ENCODE measurements around the gene RRBP1.

Gene RRBP1

DNA sequence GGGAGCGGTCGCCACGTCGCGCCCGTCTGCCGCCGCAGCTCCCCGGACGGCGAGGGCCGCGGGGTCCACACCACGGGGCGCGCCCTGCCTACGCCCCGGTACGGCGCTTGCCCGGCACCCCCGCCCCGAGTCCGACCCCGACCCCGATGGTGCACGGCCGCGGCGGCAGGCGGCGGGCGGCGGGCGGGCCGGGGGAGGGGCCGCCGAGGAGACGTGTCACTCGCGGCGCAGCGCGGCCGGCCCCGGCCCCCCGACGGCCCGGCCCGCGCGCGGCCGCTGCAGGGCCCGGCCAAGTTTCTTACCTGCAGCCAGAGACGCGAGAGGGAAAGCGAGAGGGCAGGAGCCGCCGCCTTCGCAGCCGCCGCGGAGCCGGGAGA lies 328 bp downstream of the RRBP1 start:
- Histone ChIP-seq H3K4me3 (ENCODE audit: low read depth, low read length) (peak overlapping the region; percentile 76), H3K27me3 (ENCODE audit: control insufficient read depth, insufficient read depth, low read length) (peaks cover 3% of the 10 kb centered on the region; the same call in 1 of the 2 replicates), H3K9me3 (ENCODE audit: control insufficient read depth, insufficient read depth, low read depth, low read length) (no peaks in the 10 kb centered on the region; the same call in 1 of the 2 replicates), H3K4me1 (ENCODE audit: control insufficient read depth, insufficient read depth, low read length) (peaks cover 30% of the 10 kb centered on the region), H3K9ac (ENCODE audit: low read length) (peak overlapping the region; percentile 84), H3K27ac (ENCODE audit: low read depth, low read length) (peak overlapping the region; percentile 27; the same call in 1 of the 2 replicates), H3K36me3 (ENCODE audit: control insufficient read depth, insufficient read depth, low read length) (peaks cover 26% of the 10 kb centered on the region)

DNA sequence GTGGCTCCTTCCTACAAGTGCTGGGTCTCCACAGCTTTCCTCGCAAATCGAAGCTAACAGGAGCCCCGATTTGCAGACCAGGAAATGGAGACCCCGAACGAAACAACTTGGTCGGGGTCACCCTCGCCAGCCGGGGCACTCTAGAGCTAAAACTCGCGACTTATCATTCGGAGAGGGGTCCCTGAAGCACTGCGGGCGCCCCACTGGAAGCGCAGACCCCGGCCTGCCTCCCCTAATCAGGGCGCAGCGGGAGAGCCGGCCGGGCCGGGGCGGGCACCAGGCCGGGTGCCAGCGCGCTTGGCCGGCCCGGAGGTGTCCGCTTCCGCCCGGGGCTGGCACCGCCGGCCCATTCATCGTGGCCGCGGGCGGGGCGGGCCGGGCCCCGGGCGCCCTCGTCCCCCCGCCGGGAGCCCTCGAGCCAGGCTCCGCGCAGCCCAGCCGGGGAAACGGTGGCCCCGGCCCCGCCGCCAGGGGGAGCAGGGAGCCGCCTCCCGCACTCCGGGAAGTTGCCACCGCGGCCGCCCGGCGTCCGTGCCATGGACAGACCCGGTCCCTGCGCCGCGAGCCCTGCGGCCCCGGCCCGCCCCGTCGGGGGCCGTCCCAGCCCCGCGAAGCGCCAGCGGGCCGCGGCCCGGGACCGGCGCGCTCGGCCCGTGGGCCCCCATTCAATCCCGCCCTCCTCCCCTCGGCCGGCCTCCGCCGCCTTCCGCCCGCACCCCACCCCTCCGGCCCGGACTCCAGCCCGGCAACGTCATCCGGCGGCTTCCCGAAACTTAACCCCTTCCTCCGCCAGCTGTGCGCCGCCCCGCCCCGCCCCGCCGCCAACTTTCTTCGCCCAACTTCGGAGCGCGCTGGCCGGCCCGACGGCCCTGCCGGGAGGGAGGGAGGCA lies 961 bp downstream of the RRBP1 start:
- Histone ChIP-seq H3K9ac (ENCODE audit: low read length) (peak overlapping the region; percentile 82), H3K9me3 (ENCODE audit: control insufficient read depth, insufficient read depth, low read depth, low read length) (no peaks in the 10 kb centered on the region; the same call in 1 of the 2 replicates), H3K4me1 (ENCODE audit: control insufficient read depth, insufficient read depth, low read length) (peaks cover 30% of the 10 kb centered on the region), H3K27me3 (ENCODE audit: control insufficient read depth, insufficient read depth, low read length) (peaks cover 3% of the 10 kb centered on the region; the same call in 1 of the 2 replicates), H3K4me3 (ENCODE audit: low read depth, low read length) (peak overlapping the region; percentile 76), H3K27ac (ENCODE audit: low read depth, low read length) (peak overlapping the region; percentile 68; the same call in 1 of the 2 replicates), H3K36me3 (ENCODE audit: control insufficient read depth, insufficient read depth, low read length) (peaks cover 31% of the 10 kb centered on the region)

DNA sequence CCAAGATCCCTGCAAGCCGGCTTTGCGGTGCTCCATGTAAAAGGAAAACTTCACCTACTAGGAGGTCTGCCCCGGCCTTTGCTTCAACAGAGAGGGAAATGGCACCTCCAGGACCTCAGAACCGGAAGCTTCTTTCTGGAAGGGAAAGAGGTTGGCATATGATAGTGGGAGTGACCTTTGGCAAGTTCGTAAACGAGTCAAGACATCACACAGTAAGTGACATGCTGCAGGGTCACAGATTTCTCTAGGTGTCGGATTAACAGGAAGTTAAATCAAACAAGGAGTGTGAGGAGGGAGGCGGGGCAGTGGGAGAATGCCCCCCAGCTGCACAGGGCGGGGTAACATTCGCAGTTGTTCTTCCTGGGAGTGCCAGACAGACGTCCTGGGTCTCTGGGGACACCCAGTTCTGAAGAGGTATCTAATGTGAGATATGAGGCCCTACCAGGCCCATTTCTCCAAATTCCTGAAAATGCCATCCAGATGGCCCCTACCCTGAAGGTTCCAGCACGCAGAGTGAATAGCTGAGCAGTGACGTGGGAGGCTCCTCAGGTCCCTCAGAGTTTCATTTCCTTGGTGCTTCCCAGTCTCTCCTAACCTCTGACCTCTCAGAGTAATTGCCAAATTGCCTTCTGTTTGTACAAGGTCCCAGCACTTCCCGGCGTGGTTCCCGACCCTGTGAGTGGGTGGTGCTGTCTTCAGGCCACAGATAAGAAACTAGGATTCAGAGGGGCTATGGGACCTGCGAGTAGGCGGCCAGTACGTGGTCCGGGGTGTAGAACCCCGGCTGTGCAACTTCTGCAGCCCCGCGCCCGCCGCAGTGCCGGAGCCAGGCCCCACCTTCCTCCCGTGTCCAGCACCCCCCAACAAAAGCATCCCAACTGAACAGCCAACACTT lies 1.9 kb downstream of the RRBP1 start:
- H3K4me3 ChIP-seq (ENCODE audit: low read depth, low read length), result peak overlapping the region; percentile 76
- peak overlapping the region; percentile 68; the same call in 1 of the 2 replicates for H3K27ac ChIP-seq (ENCODE audit: low read depth, low read length)

DNA sequence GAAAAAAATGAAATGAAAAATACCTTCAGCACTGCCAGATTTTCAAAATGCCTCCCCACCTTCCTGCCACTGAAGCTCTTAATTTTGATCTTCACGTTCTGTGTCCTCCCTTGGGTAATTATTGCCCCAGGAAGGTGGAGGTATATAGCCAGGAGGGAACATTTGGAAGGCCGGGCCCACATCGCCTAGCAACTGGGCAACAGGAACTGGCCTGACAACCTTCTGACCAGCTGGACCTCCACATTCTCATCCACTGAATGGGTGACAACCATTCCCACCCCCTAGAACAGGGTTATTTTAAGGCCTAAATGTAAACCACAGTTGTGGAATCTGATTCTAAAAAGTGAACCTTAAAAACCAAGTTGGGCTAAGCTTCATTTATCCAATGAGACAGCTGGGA lies 3.2 kb downstream of the RRBP1 start:
- Histone ChIP-seq H3K27ac (ENCODE audit: low read depth, low read length) (no peak overlapping the region), H3K27me3 (ENCODE audit: control insufficient read depth, insufficient read depth, low read length) (no peaks in the 10 kb centered on the region), H3K4me3 (ENCODE audit: low read depth, low read length) (no peak overlapping the region), H3K9me3 (ENCODE audit: control insufficient read depth, insufficient read depth, low read depth, low read length) (no peaks in the 10 kb centered on the region), H3K4me1 (ENCODE audit: control insufficient read depth, insufficient read depth, low read length) (peaks cover 34% of the 10 kb centered on the region), H3K36me3 (ENCODE audit: control insufficient read depth, insufficient read depth, low read length) (peaks cover 45% of the 10 kb centered on the region), H3K9ac (ENCODE audit: low read length) (no peak overlapping the region)

More for the DNA sequence above, 1.9 kb downstream of the RRBP1 start:
- peaks cover 39% of the 10 kb centered on the region for H3K36me3 ChIP-seq (ENCODE audit: control insufficient read depth, insufficient read depth, low read length)
- no peaks in the 10 kb centered on the region for H3K9me3 ChIP-seq (ENCODE audit: control insufficient read depth, insufficient read depth, low read depth, low read length)
- peaks cover 30% of the 10 kb centered on the region for H3K4me1 ChIP-seq (ENCODE audit: control insufficient read depth, insufficient read depth, low read length)
- peaks cover 3% of the 10 kb centered on the region; the same call in 1 of the 2 replicates for H3K27me3 ChIP-seq (ENCODE audit: control insufficient read depth, insufficient read depth, low read length)
- H3K9ac ChIP-seq (ENCODE audit: low read length), result peak overlapping the region; percentile 82

DNA sequence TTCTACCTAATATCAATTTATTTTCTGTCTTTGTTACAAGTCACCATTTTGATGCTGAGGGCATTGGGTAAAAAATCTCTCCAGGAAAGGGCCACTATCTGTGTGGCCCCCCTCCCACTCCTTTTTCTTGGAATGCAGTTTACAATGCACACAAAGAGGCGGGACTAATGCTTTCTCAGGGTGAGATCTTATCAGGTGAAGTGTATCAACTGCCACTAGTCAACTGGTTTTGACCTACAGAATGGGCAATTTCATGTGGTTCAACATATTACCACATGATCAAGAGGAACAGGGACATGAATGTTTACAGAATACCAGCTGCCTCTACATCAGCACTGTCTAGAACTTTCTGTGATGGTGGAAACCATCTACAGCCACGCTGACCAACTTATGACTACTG lies 3.7 kb downstream of the RRBP1 start:
- Histone ChIP-seq H3K4me1 (ENCODE audit: control insufficient read depth, insufficient read depth, low read length) (peaks cover 34% of the 10 kb centered on the region), H3K27ac (ENCODE audit: low read depth, low read length) (no peak overlapping the region), H3K4me3 (ENCODE audit: low read depth, low read length) (no peak overlapping the region), H3K36me3 (ENCODE audit: control insufficient read depth, insufficient read depth, low read length) (peaks cover 45% of the 10 kb centered on the region), H3K27me3 (ENCODE audit: control insufficient read depth, insufficient read depth, low read length) (no peaks in the 10 kb centered on the region), H3K9me3 (ENCODE audit: control insufficient read depth, insufficient read depth, low read depth, low read length) (no peaks in the 10 kb centered on the region), H3K9ac (ENCODE audit: low read length) (no peak overlapping the region)

DNA sequence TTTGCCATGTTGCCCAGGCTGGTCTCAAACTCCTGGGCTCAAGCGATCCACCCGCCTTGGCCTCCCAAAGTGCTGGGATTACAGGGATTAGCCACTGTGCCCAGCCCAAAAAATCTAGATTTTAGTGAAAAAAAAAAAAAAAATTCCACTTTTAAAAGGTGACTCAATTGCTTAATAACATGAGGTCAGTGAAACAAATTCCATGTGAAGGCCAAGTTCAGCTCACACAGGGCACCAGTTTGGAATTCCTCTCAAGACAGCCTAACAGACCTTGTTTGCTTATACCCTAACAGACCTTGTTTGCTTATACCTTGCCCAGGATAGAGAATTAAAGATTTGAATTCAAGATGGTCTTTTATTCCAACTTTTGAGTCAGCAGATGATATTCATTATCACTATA lies 5.1 kb downstream of the RRBP1 start:
- Histone ChIP-seq H3K4me3 (ENCODE audit: low read depth, low read length) (no peak overlapping the region), H3K36me3 (ENCODE audit: control insufficient read depth, insufficient read depth, low read length) (peaks cover 45% of the 10 kb centered on the region), H3K9me3 (ENCODE audit: control insufficient read depth, insufficient read depth, low read depth, low read length) (no peaks in the 10 kb centered on the region), H3K27me3 (ENCODE audit: control insufficient read depth, insufficient read depth, low read length) (no peaks in the 10 kb centered on the region), H3K27ac (ENCODE audit: low read depth, low read length) (no peak overlapping the region), H3K4me1 (ENCODE audit: control insufficient read depth, insufficient read depth, low read length) (peaks cover 28% of the 10 kb centered on the region), H3K9ac (ENCODE audit: low read length) (no peak overlapping the region)

DNA sequence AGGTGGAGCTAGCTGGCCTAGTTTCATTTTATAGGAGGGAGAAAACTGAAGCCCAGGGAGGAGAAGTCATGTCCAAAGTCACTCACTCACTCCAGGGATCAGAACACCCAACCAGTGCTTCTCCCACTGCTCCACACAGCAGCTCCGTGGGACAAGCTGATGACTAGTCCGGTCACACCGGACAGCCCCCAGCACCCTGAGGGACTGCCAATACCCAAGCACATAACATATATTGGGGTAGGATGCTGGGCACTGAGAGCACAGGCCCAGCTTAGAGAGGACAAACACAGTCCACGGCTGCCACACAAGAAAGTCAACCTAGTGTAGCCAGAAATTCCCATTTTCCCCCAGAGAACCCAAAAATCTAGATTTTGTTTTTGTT lies 5.7 kb downstream of the RRBP1 start:
- no peak overlapping the region for H3K9ac ChIP-seq (ENCODE audit: low read length)
- peaks cover 45% of the 10 kb centered on the region for H3K36me3 ChIP-seq (ENCODE audit: control insufficient read depth, insufficient read depth, low read length)
- H3K27me3 ChIP-seq (ENCODE audit: control insufficient read depth, insufficient read depth, low read length), result no peaks in the 10 kb centered on the region
- H3K9me3 ChIP-seq (ENCODE audit: control insufficient read depth, insufficient read depth, low read depth, low read length), result no peaks in the 10 kb centered on the region
- no peak overlapping the region for H3K4me3 ChIP-seq (ENCODE audit: low read depth, low read length)
- H3K4me1 ChIP-seq (ENCODE audit: control insufficient read depth, insufficient read depth, low read length), result peaks cover 28% of the 10 kb centered on the region
- no peak overlapping the region for H3K27ac ChIP-seq (ENCODE audit: low read depth, low read length)

DNA sequence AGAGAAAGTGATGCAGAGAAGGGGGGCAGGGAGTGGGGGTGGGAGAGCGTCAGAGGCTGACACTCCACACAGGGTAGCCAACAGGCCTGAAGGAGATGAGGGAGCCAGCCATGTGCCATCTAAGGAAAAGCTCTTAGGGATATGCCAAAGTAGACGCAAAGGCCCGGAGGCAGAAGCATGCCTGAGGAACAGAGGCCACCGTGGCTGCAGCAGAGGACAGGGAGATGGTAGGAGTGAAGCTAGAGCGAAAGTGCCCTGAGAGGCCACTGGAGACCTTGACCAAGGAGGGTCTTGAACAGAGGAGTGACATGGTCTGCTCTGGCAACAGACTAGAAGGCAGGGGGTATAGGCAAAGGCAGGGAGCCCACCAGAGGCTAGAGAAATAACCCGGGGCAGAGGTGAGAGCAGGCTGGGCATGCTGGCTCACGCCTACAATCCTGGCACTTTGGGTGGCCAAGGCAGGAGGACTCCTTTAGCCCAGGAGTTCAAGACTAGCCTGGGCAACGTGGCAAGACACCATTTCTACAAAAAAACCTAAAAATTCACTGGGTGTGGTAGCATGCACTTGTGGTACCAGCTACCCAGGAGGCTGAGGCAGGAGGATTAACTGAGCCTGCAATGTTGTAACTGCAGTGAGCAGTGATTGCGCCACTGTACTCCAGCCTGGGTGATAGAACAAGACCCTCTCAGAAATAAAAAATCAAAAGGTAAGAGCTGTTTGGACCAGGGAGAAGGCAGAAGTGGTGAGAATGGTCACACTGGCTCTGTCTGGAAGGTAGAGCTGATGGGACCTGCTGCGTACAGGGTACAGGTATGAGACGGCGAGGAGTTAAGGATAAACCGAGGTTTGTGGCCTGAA lies 6.3 kb downstream of the RRBP1 start:
- Histone ChIP-seq H3K27me3 (ENCODE audit: control insufficient read depth, insufficient read depth, low read length) (no peaks in the 10 kb centered on the region), H3K27ac (ENCODE audit: low read depth, low read length) (no peak overlapping the region), H3K4me3 (ENCODE audit: low read depth, low read length) (no peak overlapping the region), H3K9ac (ENCODE audit: low read length) (no peak overlapping the region), H3K36me3 (ENCODE audit: control insufficient read depth, insufficient read depth, low read length) (peaks cover 45% of the 10 kb centered on the region), H3K9me3 (ENCODE audit: control insufficient read depth, insufficient read depth, low read depth, low read length) (no peaks in the 10 kb centered on the region), H3K4me1 (ENCODE audit: control insufficient read depth, insufficient read depth, low read length) (peaks cover 28% of the 10 kb centered on the region)

DNA sequence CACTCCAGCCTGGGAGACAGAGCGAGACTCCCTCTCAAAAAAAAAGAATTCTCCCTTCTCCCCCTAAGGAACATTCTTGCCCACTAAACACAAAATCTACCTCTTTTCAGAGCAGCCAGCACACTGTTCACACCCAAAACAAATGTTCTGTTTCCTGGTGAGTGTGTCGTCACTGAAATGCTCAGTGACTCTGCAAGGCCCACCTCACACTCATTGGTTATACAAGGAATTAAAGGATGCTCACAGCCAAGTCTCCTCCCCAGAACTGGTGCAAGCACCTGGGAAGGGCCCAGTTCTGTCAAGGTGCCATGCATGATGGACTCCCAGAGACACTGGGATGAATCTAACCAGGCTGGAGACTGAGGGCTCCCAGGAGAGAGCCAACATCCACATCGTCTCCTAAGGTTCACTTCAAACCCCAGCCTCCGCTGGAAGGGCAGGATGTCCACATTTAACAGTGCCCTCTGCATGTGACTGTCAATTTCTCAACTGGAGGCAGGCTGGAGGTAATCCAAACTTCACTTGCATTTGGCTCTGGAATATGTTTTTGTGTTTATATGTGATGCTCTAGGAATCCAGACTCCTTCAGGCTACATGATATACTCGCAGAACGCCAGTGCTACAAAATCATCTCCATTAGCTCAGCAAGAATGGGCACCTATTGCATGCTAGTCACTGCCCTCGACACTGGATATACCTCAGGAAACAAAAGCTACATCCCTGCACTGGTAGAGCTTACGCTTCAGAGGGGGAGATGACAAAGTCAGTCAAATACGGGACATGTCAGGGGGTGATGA lies 7.1 kb downstream of the RRBP1 start:
- Histone ChIP-seq H3K27ac (ENCODE audit: low read depth, low read length) (no peak overlapping the region), H3K4me3 (ENCODE audit: low read depth, low read length) (no peak overlapping the region), H3K9me3 (ENCODE audit: control insufficient read depth, insufficient read depth, low read depth, low read length) (no peaks in the 10 kb centered on the region), H3K9ac (ENCODE audit: low read length) (no peak overlapping the region), H3K4me1 (ENCODE audit: control insufficient read depth, insufficient read depth, low read length) (peaks cover 22% of the 10 kb centered on the region), H3K27me3 (ENCODE audit: control insufficient read depth, insufficient read depth, low read length) (no peaks in the 10 kb centered on the region), H3K36me3 (ENCODE audit: control insufficient read depth, insufficient read depth, low read length) (peaks cover 47% of the 10 kb centered on the region)

DNA sequence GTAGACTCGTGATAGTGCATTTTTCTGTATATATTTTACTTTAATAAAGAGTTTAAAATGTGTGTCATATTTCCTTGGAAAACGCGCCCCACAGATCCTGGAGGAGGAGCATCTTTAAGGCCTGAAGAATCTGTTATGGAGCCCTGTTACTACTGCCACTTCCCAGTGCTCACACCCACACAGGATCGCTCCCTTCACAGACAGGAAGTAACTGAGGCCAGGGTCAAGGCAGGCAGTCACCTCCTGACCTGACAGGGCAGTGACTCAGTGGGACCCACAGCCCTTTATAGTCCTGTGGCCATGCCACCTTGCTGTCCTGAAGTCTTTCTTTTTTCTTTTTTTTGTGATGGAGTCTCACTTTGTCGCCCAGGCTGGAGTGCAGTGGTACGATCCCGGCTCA lies 9.0 kb downstream of the RRBP1 start:
- H3K4me1 ChIP-seq (ENCODE audit: control insufficient read depth, insufficient read depth, low read length), result peaks cover 9% of the 10 kb centered on the region; the same call in 1 of the 2 replicates
- H3K27ac ChIP-seq (ENCODE audit: low read depth, low read length), result no peak overlapping the region
- no peak overlapping the region for H3K9ac ChIP-seq (ENCODE audit: low read length)
- no peak overlapping the region for H3K4me3 ChIP-seq (ENCODE audit: low read depth, low read length)
- peaks cover 41% of the 10 kb centered on the region for H3K36me3 ChIP-seq (ENCODE audit: control insufficient read depth, insufficient read depth, low read length)
- H3K9me3 ChIP-seq (ENCODE audit: control insufficient read depth, insufficient read depth, low read depth, low read length), result no peaks in the 10 kb centered on the region
- H3K27me3 ChIP-seq (ENCODE audit: control insufficient read depth, insufficient read depth, low read length), result no peaks in the 10 kb centered on the region

All from HUES6 (cell line).